ENCODE results near the gene RBM23.

- TF ChIP-seq MXI1 (conservative IDR thresholded peaks at IDR 0.05; ENCODE audit: poor library complexity, severe bottlenecking) (no peak), TAF1 (IDR thresholded peaks at IDR 0.05; ENCODE audit: low read depth) (no peak), CTCF (IDR thresholded peaks at IDR 0.05; ENCODE audit: poor library complexity, severe bottlenecking) (no peak), EZH2 (IDR thresholded peaks at IDR 0.05; ENCODE audit: borderline replicate concordance, insufficient read depth, low read length, poor library complexity, severe bottlenecking) (no peak), SMC3 (conservative IDR thresholded peaks at IDR 0.05; ENCODE audit: poor library complexity) (no peak), POLR2AphosphoS5 (IDR thresholded peaks at IDR 0.05) (no peak), EP300 (conservative IDR thresholded peaks at IDR 0.05; ENCODE audit: poor library complexity, severe bottlenecking) (no peak), RAD21 (conservative IDR thresholded peaks at IDR 0.05) (no peak)
- TF ChIP-seq, protein P1, sequence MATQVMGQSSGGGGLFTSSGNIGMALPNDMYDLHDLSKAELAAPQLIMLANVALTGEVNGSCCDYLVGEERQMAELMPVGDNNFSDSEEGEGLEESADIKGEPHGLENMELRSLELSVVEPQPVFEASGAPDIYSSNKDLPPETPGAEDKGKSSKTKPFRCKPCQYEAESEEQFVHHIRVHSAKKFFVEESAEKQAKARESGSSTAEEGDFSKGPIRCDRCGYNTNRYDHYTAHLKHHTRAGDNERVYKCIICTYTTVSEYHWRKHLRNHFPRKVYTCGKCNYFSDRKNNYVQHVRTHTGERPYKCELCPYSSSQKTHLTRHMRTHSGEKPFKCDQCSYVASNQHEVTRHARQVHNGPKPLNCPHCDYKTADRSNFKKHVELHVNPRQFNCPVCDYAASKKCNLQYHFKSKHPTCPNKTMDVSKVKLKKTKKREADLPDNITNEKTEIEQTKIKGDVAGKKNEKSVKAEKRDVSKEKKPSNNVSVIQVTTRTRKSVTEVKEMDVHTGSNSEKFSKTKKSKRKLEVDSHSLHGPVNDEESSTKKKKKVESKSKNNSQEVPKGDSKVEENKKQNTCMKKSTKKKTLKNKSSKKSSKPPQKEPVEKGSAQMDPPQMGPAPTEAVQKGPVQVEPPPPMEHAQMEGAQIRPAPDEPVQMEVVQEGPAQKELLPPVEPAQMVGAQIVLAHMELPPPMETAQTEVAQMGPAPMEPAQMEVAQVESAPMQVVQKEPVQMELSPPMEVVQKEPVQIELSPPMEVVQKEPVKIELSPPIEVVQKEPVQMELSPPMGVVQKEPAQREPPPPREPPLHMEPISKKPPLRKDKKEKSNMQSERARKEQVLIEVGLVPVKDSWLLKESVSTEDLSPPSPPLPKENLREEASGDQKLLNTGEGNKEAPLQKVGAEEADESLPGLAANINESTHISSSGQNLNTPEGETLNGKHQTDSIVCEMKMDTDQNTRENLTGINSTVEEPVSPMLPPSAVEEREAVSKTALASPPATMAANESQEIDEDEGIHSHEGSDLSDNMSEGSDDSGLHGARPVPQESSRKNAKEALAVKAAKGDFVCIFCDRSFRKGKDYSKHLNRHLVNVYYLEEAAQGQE (IDR thresholded peaks at IDR 0.05; ENCODE audit: borderline replicate concordance): no peak
These were observed 34.7 kb downstream of the RBM23 start for GRCh38 chr14:22884076-22884737.
